Right ventricle myocardium inferior (tissue), 1 donor: ENCODE data around the gene ARID5A. TPM values are rescaled to one million over a fixed set of nuclear protein-coding genes. Genes with fewer than 3 reads are reported as not detected.
"Not testable (repeated sequence)": the region's sequence is repeated elsewhere in the genome, so short reads cannot be mapped to it uniquely, and the experiment has no call there.

Experiments used
- ATAC-seq: fragments of 200-7000 bp; cut with Tn5 transposase; one replicate; pipeline ENCODE4 v1.9.1; 2020; ENCODE audit warnings: mild to moderate bottlenecking, moderate library complexity
- DNase-seq: peaks from one replicate; pipeline ENCODE4 v3.0.0; 2021; ENCODE audit errors: missing footprints
- intact Hi-C: fragments of 100-400 bp; cut with DNase I; formaldehyde crosslinking; loops from one replicate; pipeline ENCODE4 v1.11.0; 2022
- total RNA-seq: library from RNA; stranded (reverse); fragmentation: NEBNext Ultra II Directional; extraction: Animal tissue kit (Norgen Biotek cat#: 25700); gene quantifications from one replicate; pipeline ENCODE4 v1.2.1, GENCODE V29; 2021
- donor health status: DM: no; HTN: yes; CAD: no; lungs with severe emphysema.

Gene ARID5A
- total RNA-seq, 1 donor from 2014 or later, result 8.7 TPM

GRCh38 chr2:96550787-96551604 is 14.4 kb downstream of the ARID5A start:
- ATAC-seq (no peak), DNase-seq (no peak)
- intact Hi-C loops, result no loop called here

DNA sequence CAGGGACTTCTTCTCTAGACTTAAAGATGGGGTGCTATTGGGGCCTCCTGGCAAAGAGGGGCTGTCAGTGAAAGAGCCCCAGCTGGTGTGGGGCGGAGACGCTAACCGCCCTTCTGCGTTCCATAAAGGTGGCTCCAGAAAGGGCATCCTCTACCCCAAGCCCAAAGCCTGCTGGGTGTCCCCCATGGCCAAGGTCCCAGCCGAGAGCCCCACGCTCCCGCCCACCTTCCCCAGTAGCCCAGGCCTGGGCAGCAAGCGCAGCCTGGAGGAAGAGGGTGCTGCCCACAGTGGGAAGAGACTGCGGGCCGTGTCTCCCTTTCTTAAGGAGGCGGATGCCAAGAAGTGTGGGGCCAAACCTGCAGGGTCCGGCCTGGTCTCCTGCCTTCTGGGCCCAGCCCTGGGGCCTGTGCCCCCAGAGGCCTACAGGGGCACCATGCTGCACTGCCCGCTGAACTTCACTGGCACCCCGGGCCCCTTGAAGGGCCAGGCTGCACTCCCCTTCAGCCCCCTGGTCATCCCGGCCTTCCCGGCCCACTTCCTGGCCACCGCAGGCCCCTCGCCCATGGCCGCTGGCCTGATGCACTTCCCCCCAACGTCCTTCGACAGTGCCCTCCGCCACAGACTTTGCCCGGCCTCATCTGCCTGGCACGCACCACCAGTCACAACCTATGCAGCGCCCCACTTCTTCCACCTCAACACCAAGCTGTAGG is 15.2 kb downstream of the ARID5A start:
- intact Hi-C loops, result no loop called here
- no peak for ATAC-seq
- no peak for DNase-seq

- intact Hi-C loops, result no loop called here
- no peak for DNase-seq
- no peak for ATAC-seq
Observed at GRCh38 chr2:96552315-96553175, 16.0 kb downstream of the ARID5A start.

- intact Hi-C loops, result no loop called here
- ATAC-seq (no peak), DNase-seq (no peak)
Observed at GRCh38 chr2:96553176-96553956, 16.8 kb downstream of the ARID5A start.

DNA sequence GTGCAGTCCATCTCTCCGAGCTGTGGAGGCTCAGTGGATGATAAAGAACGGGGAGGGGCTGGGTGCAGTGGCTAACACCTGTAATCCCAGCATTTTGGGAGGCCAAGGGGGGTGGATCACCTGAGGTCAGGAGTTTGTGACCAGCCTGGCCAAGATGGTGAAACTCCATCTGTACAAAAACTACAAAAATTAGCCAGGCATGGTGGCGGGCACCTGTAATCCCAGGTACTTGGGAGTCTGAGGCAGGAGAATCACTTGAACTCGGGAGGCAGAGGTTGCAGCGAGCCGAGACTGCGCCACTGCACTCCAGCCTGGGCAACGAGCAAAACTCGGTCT is 17.4 kb downstream of the ARID5A start:
- intact Hi-C loops, DNase-seq, ATAC-seq: not testable (repeated sequence)

GRCh38 chr2:96554293-96555145 is 18.0 kb downstream of the ARID5A start:
- intact Hi-C loops, result no loop called here
- ATAC-seq, result peak; percentile 54
- peak; percentile 91 for DNase-seq

DNA sequence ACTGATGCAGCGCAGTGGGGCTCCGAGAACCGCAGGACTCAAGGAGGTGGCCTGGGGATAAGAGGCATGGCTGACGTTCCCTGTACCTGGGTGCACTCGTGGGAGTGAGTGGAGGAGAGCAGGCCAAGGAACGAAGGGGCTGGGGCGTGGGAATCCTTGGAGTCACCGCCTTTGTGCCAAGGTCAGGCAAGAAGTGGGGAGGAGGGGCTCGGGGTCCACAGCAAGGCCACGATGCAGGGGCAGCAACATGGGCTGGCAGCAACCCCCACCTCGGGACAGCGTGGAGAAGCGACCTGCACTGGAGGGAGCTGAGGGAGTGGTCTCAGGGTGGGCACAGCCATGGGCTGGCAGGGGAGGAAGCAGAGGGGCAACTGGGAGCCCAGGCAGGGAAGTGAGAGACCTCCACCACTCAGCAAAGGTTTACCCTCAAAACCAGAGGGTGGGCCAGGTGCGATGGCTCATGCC is 18.6 kb downstream of the ARID5A start:
- intact Hi-C loops, result no loop called here
- no peak for DNase-seq
- no peak for ATAC-seq

DNA sequence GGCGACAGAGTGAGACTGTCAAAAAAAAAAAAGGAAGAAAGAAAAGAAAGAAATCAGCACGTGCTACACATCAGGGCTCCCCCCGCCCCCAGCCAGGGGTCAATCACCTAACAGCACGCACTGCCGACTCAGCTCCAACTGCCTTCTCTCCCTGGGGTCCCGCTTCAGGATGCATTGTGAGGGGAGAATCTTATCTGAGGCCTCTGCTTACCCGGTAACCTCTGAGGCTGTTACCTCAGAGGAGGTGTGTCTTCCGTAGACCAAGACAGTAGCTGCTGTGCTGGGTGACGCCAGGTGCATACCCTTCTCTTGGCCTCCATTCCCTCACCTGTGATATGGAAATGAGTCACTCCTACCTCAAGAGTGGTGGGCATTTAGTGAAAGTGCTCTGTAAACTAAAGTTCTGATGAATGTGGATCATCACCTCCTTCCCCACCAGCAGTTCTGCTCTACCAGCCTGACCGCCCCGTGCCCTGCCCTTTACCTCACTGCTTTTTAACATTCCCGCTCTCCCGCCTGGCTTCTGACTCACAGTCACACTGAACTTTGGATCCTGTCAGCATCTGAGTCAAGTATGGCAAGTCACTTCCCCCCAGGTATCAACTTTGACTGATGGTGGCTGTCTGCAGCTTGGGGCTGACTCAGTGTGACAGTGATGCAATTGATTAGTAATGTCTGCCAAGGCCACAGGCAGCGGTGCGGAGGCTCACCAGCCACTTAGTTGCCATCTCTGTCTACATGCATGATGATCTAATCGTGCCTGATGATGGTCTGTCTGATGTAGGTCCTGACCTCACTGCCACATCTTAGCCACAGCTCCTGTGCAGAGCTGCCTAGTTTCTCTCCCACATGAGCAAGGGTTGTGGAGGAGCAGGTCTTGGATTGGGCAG is 20.1 kb downstream of the ARID5A start:
- ATAC-seq (no peak), DNase-seq (no peak)
- intact Hi-C loops, result no loop called here

DNA sequence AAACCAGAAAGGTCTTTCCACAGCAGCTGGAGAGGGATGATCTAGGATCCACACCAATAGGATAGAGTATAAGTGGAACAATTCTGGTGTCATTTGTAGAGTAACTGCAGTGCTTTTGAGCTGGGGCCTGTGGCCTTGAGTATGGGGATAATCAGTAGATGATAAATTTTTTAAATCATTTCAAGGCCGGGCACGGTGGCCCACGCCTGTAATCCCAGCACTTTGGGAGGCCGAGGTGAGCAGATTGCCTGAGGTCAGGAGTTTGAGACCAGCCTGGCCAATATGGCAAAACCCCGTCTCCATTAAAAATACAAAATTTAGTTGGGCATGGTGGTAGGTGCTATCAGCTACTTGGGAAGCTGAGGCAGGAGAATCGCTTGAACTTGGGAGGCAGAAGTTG is 20.9 kb downstream of the ARID5A start:
- DNase-seq, ATAC-seq, intact Hi-C loops: not testable (repeated sequence)

DNA sequence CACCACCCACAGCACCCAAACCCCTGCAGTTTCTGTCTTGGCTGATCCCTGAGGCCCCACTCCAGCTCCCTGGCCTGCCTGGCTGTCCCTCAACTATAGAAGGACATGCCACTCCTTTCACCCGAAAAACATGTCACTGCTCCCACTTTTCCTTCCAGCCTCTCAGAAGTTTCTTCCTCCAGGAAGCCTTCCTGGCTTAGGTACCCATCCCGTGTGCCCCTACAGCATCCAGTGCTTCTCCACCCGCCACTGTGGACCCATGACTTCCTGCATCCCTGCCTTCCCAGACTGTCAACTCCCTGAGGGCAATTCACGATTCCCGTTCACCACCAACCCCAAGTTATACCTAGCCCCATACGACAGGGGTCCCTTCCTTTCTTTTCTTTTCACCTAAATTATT is 21.5 kb downstream of the ARID5A start:
- DNase-seq, result no peak
- intact Hi-C loops, result no loop called here
- no peak for ATAC-seq

- DNase-seq, result no peak
- intact Hi-C loops, result no loop called here
Observed at GRCh38 chr2:96558485-96558884, 21.9 kb downstream of the ARID5A start.

GRCh38 chr2:96564026-96564425 is 27.5 kb downstream of the ARID5A start:
- ATAC-seq (no peak), DNase-seq (no peak)
- intact Hi-C loops, result no loop called here

More at GRCh38 chr2:96558485-96558884, 21.9 kb downstream of the ARID5A start:
- no peak for ATAC-seq

GRCh38 chr2:96564563-96564962 is 28.0 kb downstream of the ARID5A start:
- intact Hi-C loops, result no loop called here
- no peak for ATAC-seq

GRCh38 chr2:96565111-96565510 is 28.6 kb downstream of the ARID5A start:
- ATAC-seq (no peak), DNase-seq (no peak)
- intact Hi-C loops, result no loop called here

More at GRCh38 chr2:96564563-96564962, 28.0 kb downstream of the ARID5A start:
- DNase-seq, result no peak

DNA sequence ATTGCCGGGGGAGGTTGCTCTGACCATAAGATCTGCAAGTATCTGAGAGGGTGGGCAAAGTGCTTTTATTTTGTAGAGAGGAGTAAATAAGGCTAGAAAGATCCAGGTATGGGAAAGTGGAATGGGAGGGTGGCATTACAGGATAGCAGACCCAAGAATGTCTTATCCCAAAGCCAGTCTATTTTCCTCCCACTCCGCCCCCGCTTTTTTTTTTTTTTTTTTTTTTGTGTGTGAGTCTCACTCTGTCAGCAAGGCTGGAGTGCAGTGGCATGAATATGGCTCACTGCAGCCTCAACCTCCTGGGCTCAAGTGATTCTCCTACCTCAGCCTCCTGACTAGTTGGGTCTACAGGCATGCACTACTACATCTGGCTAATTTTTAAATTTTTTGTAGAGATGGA is 31.5 kb downstream of the ARID5A start:
- DNase-seq (no peak), ATAC-seq (no peak)
- intact Hi-C loops, result no loop called here

DNA sequence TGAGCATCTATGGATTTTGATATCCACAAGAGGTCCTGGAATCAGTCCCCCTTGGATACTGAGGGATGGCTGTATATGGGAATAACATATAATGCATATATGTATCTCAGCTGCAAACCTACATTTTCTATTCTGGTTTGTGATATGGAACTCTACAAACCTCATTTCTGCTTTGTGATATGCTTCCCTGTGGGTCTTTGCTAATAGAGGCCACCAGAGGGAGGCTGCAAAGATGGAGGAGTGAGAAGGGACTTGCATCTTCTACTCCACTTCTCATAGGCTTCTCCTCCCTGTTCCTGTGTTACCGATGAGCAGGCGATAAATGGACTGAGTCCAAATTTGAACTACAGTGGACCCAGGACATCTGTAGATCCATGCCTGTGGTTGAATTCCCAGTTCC is 37.8 kb downstream of the ARID5A start:
- no peak for ATAC-seq
- no peak for DNase-seq
- intact Hi-C loops, result no loop called here
